Coronary artery (tissue), 2 donors: ENCODE data around the gene MAB21L4.

Experiments used
- DNase-seq: peaks from one replicate; pipeline ENCODE4 v3.0.0-alpha.2; 2017; ENCODE audit warnings: low spot score
- H3K27ac ChIP-seq, 2 donors: fragments of 200-600 bp; sonication (generic); one replicate each; pipeline ENCODE4 v1.5.1; 2016 to 2019
- H3K4me3 ChIP-seq: fragments of 200-600 bp; sonication (generic); 2 replicates; pipeline ENCODE4 v1.5.1; 2016; ENCODE audit warnings: mild to moderate bottlenecking, moderate library complexity
- TF ChIP-seq, protein P1 (sequence below): fragments of 200-600 bp; sonication (generic); IDR thresholded peaks from one replicate; pipeline ENCODE4 v1.5.1; 2019; ENCODE audit warnings: antibody characterized with exemption

The MAB21L4 gene

DNA sequence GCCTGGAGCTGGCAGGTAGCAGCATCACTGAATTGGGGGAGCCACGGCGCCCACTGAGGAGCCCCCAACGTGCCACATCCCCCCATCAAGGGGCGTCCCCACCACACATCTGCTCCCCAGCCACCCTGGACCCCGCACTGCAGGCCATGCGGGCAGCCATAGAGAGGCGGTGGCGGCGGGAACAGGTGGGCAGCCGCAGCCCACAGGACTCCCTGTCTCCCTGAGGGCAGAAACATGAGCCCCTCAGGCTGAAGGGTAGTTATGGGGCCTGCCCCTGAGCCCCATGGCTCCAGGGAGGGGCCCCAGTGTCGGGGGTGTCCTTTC is 36.7 kb upstream of the MAB21L4 start:
- H3K4me3 ChIP-seq: no peak overlapping the region
- DNase-seq: no peak
- TF ChIP-seq, protein P1, sequence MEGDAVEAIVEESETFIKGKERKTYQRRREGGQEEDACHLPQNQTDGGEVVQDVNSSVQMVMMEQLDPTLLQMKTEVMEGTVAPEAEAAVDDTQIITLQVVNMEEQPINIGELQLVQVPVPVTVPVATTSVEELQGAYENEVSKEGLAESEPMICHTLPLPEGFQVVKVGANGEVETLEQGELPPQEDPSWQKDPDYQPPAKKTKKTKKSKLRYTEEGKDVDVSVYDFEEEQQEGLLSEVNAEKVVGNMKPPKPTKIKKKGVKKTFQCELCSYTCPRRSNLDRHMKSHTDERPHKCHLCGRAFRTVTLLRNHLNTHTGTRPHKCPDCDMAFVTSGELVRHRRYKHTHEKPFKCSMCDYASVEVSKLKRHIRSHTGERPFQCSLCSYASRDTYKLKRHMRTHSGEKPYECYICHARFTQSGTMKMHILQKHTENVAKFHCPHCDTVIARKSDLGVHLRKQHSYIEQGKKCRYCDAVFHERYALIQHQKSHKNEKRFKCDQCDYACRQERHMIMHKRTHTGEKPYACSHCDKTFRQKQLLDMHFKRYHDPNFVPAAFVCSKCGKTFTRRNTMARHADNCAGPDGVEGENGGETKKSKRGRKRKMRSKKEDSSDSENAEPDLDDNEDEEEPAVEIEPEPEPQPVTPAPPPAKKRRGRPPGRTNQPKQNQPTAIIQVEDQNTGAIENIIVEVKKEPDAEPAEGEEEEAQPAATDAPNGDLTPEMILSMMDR: no peak
- H3K27ac ChIP-seq: no peak overlapping the region

DNA sequence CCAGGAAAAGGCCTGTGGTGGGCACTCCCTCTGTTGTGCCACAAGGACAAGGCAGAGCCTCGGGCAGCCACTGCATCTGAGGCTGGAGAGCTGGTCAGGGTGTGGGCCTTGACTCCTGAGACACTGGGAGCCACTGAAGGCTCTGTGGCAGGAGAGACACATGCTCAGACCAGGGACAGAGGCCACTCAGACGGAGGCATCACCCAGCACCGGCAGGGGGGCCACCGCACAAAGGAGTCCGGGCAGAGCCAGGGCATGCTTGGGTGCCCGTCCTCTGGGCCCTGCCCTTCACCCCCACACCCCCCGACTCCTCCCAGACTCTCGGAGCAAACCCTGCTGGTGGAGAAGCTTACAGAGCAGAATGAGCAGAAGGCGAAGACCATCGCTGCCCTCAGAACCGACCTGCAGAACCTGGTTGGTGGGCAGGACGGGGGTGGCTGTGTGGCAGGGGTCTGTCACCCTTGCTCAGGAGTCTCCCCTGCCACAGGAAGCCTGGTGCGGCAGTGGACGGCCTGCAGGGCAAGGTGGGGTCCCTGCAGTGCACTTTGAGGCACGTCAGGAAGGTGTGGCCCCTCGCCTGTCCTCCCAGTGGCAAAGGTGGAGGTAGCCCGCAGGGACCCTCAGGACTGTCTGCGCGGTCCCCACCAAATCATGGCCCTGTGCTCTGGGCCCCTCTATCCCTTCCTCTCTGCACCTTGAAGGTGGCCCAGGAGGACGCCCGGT is 36.2 kb upstream of the MAB21L4 start:
- no peak overlapping the region for H3K4me3 ChIP-seq
- DNase-seq: peak; percentile 56
- TF ChIP-seq, protein P1: no peak

GRCh38 chr2:240931319-240931949 is 35.5 kb upstream of the MAB21L4 start:
- peak; percentile 57 for DNase-seq
- TF ChIP-seq, protein P1: no peak
- Histone ChIP-seq H3K27ac (no peak overlapping the region), H3K4me3 (no peak overlapping the region)

More for the DNA sequence above, 36.2 kb upstream of the MAB21L4 start:
- no peak overlapping the region for H3K27ac ChIP-seq

GRCh38 chr2:240930631-240931318 is 34.8 kb upstream of the MAB21L4 start:
- TF ChIP-seq, protein P1: no peak
- H3K4me3 ChIP-seq: no peak overlapping the region
- DNase-seq: no peak
- no peak overlapping the region for H3K27ac ChIP-seq

DNA sequence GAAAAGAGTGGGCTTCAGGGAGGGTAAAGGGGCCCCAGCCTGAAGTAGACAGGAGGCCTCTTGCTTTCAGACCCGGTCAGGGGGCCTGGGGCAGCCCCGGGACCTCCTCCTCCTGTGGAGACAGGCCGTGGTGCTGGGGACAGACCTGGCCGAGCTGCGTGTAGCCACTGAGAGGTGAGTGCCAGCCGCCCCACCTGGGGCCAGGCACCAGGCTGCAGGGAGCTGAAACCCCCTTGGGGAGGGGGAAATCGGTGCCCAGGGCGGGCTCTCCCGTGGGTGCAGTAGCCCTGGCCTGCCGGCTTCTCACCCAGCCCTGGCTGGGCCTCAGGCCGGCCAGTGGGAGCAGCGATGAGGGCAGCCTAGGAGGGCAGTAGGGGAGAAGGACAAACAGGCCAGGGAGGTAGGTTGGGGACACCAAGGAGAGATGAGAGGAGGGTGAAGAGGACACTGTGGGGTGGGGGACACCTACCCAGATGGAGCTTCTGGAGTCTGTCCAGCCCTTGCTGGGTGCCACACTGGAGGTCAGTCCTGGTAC is 34.2 kb upstream of the MAB21L4 start:
- TF ChIP-seq, protein P1: no peak
- DNase-seq: peak; percentile 67
- Histone ChIP-seq H3K4me3 (no peak overlapping the region), H3K27ac (no peak overlapping the region)

DNA sequence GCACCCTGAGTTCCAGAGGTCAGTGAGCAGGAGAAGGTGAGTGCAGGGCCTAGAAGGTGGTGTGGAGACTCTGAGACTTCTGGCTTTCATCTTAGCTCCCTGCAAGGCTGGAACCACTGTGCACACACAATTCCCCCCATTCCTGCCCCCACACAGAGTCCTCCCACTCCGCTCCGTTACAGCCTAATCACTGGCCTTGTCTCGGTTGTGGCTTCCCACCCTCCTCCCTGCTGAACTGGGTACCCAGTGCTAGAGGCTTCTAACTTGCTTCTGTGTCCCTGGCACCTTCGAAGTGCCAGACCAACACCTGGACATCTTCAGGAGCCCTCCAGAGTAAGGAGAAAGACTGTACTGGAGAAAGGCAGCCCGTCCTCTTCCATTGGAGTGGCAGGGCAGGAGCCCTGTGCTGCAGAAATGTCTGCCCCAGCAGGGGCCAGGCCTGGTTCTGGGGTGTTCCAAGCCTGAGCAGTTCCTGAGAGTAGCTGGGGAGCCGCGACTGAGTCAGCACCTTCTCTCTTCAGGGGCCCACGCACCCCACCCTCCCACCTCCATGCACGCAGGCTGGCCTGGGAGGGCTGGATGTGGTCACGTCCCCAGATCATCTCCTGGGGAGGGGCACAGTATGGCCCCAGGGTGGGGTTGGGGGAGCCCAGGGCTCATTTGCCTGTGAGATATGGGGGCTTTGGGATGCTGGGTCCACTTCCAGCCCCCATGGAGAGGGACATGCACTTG is 33.6 kb upstream of the MAB21L4 start:
- TF ChIP-seq, protein P1: no peak
- Histone ChIP-seq H3K4me3 (no peak overlapping the region), H3K27ac (no peak overlapping the region)
- peak; percentile 62 for DNase-seq
